ENCODE measurements around the gene SPECC1. TPM values are rescaled to one million over a fixed set of nuclear protein-coding genes. Genes with fewer than 3 reads are reported as not detected.
"Not testable (repeated sequence)": the region's sequence is repeated elsewhere in the genome, so short reads cannot be mapped to it uniquely, and the experiment has no call there.

The SPECC1 gene
- polyA plus RNA-seq, 1 experiment, result 56.4 TPM

DNA sequence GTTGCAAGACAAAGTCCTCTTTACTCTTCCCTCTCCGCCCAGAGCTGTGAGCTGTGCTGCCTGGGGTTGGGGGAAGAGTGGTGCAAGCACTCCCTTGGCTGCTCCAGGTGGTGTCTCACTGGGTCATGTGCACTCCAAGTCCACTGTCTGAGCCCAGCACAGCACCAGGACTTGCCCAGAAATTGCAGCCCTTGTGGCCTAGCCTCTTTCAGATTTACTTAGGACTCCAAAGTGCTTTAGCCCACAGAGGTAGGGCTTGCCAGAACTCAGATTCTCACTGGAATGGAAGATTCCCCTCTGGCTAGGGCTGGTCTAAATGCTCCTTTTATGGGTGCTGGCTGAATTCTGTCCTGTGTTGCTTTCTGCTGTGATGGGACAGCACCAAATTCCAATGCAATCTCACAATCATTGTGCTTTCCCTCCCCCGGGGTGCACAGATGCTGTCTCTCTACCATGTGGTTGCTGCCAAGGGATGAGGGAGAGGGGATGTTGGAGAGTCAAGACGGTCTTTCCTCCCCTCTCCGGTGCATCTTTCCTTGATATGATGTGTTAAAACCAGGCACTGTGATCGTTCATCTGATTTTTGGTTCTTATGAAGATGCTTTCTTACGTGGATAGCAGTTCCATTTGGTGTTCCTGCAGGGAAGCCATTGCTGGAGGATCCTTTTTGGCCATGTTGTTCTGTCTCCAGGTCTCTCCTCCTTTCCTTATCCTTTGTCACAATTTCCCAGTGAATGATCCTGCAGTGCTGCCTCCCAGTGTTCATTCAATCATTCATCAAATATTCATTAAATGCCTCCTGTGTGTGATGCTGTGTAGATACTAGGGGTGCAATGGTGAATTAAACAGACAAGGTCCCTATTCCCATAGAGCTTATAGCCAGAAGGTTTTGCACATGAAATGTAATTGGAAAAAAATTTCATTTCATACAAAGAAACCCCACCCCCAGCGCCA, 216.3 kb downstream of the SPECC1 start:
- DNase-seq (ENCODE audit: low read depth, low spot score), result no peak
- H3K4me3 ChIP-seq (ENCODE audit: low read depth, low read length), result no peak overlapping the region
- POLR2A ChIA-PET, result interaction anchor here (1.4 kb wide), 1 partner anchor 70 kb away, joined by 4 read pairs; no protein-coding TSS in a partner anchor
- CTCF ChIA-PET, result interaction anchor here (1.0 to 2.1 kb wide), 7 partner anchors 12 to 105 kb away, joined by 3 to 12 read pairs (median 5); no protein-coding TSS in a partner anchor
- no peaks in the 10 kb centered on the region for H3K27me3 ChIP-seq (ENCODE audit: control insufficient read depth, insufficient read depth, low read length)
- H3K27ac ChIP-seq (ENCODE audit: low read depth, low read length), result no peak overlapping the region
- H3K9me3 ChIP-seq (ENCODE audit: control insufficient read depth, insufficient read depth, low read length), result no peaks in the 10 kb centered on the region
- TF ChIP-seq CTCF (IDR thresholded peaks at IDR 0.05; ENCODE audit: low read depth, low read length), result peak; percentile 24

DNA sequence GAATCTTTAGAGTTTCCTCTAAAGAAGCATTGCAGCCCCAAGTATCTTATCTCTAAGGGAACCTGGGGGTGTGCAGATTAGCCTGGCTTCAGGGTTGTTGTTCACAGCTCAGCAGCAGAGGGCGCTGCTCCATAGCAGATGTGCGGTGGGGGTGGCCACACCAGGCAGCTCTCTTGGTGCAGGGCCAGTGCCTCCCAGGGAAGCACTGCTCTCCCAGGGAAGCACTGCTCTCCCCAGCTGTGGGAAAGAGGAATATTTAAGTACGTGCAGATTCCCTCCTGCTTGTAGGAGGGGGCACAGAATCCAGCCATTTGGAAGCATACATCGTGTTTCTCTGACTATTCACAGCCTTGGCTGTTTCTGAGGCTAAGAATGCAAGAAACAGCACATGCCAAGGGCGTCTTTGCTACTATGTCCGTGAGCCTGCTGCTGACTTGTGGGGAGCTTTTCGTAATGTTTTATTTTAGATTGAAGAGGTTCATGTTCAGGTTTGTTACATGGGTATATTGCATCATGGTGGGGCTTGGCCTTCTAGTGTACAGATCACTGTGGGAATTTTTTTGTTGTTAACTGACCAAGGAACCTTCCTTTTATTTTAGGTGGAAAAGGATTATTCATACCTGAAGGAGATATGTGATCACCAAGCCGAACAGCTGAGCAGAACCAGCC, 217.8 kb downstream of the SPECC1 start:
- peak overlapping the region; percentile 62 for H3K27ac ChIP-seq (ENCODE audit: low read depth, low read length)
- POLR2A ChIA-PET, result interaction anchor here (0.8 to 1.4 kb wide), 3 partner anchors 69 to 99 kb away, joined by 3 to 4 read pairs (median 3); no protein-coding TSS in a partner anchor

GRCh38 chr17:20227720-20228370, 218.7 kb downstream of the SPECC1 start:
- H3K27ac ChIP-seq (ENCODE audit: low read depth, low read length), result peak overlapping the region; percentile 62
- CTCF ChIA-PET, result interaction anchor here (0.6 to 2.1 kb wide), 19 partner anchors 8 to 765 kb away, joined by 3 to 12 read pairs (median 4); no protein-coding TSS in a partner anchor
- DNase-seq (ENCODE audit: low read depth, low spot score); H3K27me3 ChIP-seq (ENCODE audit: control insufficient read depth, insufficient read depth, low read length); H3K9me3 ChIP-seq (ENCODE audit: control insufficient read depth, insufficient read depth, low read length); POLR2A ChIA-PET; H3K4me3 ChIP-seq (ENCODE audit: low read depth, low read length): not testable (repeated sequence)

More for the DNA sequence above, 217.8 kb downstream of the SPECC1 start:
- CTCF ChIA-PET, result interaction anchor here (0.6 to 2.1 kb wide), 30 partner anchors 9 to 766 kb away, joined by 3 to 12 read pairs (median 4); no protein-coding TSS in a partner anchor
- DNase-seq (ENCODE audit: low read depth, low spot score), result peak; percentile 68
- H3K27me3 ChIP-seq (ENCODE audit: control insufficient read depth, insufficient read depth, low read length), result no peaks in the 10 kb centered on the region
- no peak overlapping the region for H3K4me3 ChIP-seq (ENCODE audit: low read depth, low read length)
- TF ChIP-seq CTCF (IDR thresholded peaks at IDR 0.05; ENCODE audit: low read depth, low read length), result peak; percentile 87
- H3K9me3 ChIP-seq (ENCODE audit: control insufficient read depth, insufficient read depth, low read length), result no peaks in the 10 kb centered on the region

- Histone ChIP-seq H3K4me3 (ENCODE audit: low read depth, low read length) (no peak overlapping the region), H3K9me3 (ENCODE audit: control insufficient read depth, insufficient read depth, low read length) (no peaks in the 10 kb centered on the region), H3K27ac (ENCODE audit: low read depth, low read length) (no peak overlapping the region), H3K27me3 (ENCODE audit: control insufficient read depth, insufficient read depth, low read length) (no peaks in the 10 kb centered on the region)
- DNase-seq (ENCODE audit: low read depth, low spot score), result no peak
- POLR2A ChIA-PET, result no interaction called here
- TF ChIP-seq CTCF (IDR thresholded peaks at IDR 0.05; ENCODE audit: low read depth, low read length), result no peak
- CTCF ChIA-PET, result interaction anchor here (0.9 to 1.9 kb wide), 3 partner anchors 18 to 106 kb away, joined by 3 to 6 read pairs (median 3); no protein-coding TSS in a partner anchor
Measured at GRCh38 chr17:20228410-20228809, 219.3 kb downstream of the SPECC1 start.

GRCh38 chr17:20228860-20229259, 219.7 kb downstream of the SPECC1 start:
- ChIA-PET CTCF (interaction anchor here (0.9 to 1.9 kb wide), 3 partner anchors 19 to 107 kb away, joined by 3 to 6 read pairs (median 3); no protein-coding TSS in a partner anchor), POLR2A (no interaction called here)
- H3K9me3 ChIP-seq (ENCODE audit: control insufficient read depth, insufficient read depth, low read length), result no peaks in the 10 kb centered on the region
- no peak overlapping the region for H3K4me3 ChIP-seq (ENCODE audit: low read depth, low read length)
- H3K27me3 ChIP-seq (ENCODE audit: control insufficient read depth, insufficient read depth, low read length), result no peaks in the 10 kb centered on the region
- no peak for TF ChIP-seq CTCF (IDR thresholded peaks at IDR 0.05; ENCODE audit: low read depth, low read length)
- no peak overlapping the region for H3K27ac ChIP-seq (ENCODE audit: low read depth, low read length)
- no peak for DNase-seq (ENCODE audit: low read depth, low spot score)

All from AG04450 (cell line).